Measurements from ENCODE around the gene WFDC1.

The WFDC1 gene

DNA sequence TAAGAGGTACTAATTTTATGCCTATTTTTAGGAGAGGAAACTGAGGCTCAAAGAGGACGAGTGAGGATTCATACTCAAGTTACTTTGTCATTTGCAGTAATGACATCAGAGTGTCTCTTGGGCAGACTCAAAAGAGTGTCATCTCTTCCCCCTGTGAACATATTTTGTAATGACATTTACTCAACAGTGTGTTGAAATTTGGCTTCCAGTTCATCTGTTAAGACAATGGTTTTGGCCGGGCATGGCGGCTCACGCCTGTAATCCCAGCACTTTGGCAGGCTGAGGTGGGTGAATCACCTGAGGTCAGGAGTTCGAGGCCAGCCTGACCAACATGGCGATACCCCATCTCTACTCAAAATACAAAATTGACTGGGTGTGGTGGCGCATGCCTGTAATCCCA is 28.9 kb downstream of the WFDC1 start:
- Histone ChIP-seq H3K27ac (ENCODE audit: low read depth, low read length) (no peak overlapping the region), H3K9ac (ENCODE audit: low read depth in 1 of 2, low read length in 2 of 2) (no peak overlapping the region), H3K4me1 (ENCODE audit: control insufficient read depth in 1 of 2, insufficient read depth in 2 of 2, low read length in 2 of 2) (no peaks in the 10 kb centered on the region), H3K36me3 (ENCODE audit: control insufficient read depth in 1 of 2, insufficient read depth in 2 of 2, low read length in 2 of 2) (no peaks in the 10 kb centered on the region), H3K9me3 (ENCODE audit: control insufficient read depth in 1 of 2, low read length in 2 of 2) (no peaks in the 10 kb centered on the region), H3K27me3 (ENCODE audit: control insufficient read depth in 1 of 2, insufficient read depth in 2 of 2, low read length in 2 of 2) (no peaks in the 10 kb centered on the region), H3K4me3 (ENCODE audit: low read depth in 1 of 2, low read length in 2 of 2) (no peak overlapping the region)

DNA sequence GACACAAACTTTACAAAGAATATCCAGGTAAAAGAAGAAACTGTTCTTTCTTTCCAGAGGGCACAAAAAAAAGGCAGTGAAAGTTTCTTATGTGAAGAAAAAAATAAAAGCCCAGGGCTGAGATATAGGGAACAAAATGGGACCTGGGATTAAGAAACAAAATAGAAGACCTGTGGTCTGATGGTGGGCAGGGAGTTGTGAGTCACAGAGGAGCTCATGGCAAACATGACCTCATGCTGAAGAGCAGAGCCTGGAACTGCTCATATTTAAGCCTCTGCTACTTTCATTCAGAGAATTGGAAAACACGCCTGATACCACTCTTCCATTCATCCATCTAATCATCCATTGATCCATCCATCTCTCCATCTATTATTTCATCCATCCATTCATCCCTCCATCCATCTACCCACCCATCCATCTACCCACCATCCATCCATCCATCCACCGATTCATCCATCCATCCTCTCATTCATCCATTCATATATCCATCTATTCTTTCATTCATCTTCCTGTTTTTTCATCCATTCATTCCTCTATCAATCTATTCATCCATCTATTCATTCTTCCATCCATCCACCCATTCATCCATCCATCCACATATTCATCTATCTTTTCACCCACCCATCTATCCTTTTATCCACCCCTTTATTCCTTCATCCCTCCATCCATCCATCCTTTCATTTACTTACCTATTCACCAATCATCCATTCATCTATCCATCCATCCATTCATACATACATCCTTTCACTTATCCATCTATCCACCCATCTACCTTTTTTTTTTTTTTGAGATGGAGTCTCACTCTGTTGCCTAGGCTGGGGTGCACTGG is 30.0 kb downstream of the WFDC1 start:
- no peaks in the 10 kb centered on the region for H3K36me3 ChIP-seq (ENCODE audit: control insufficient read depth in 1 of 2, insufficient read depth in 2 of 2, low read length in 2 of 2)
- no peak overlapping the region for H3K27ac ChIP-seq (ENCODE audit: low read depth, low read length)
- no peaks in the 10 kb centered on the region for H3K9me3 ChIP-seq (ENCODE audit: control insufficient read depth in 1 of 2, low read length in 2 of 2)
- no peak overlapping the region for H3K4me3 ChIP-seq (ENCODE audit: low read depth in 1 of 2, low read length in 2 of 2)
- no peaks in the 10 kb centered on the region for H3K27me3 ChIP-seq (ENCODE audit: control insufficient read depth in 1 of 2, insufficient read depth in 2 of 2, low read length in 2 of 2)
- no peak overlapping the region for H3K9ac ChIP-seq (ENCODE audit: low read depth in 1 of 2, low read length in 2 of 2)
- H3K4me1 ChIP-seq (ENCODE audit: control insufficient read depth in 1 of 2, insufficient read depth in 2 of 2, low read length in 2 of 2) = peaks cover 0 to 2% of the 10 kb centered on the region in 2 donors

DNA sequence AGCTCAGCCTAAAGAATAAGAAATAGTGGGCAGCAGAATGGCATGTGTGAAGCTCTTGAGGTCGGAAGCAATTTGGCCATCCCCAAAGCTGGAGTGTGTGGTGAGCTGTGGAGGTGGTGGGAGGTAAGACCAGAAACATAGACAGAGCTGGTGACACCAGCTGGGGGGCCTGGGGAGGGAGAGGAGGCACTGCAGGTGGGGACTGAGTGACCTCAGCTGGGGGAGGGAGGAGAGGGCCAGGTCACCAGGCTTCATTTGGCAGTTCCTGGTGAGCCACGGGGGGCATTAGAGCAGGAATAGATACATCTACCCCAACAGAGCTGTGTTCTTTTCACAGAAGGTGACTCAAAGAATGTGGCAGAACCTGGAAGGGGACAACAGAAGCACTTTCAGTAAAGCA is 31.9 kb downstream of the WFDC1 start:
- no peaks in the 10 kb centered on the region for H3K36me3 ChIP-seq (ENCODE audit: control insufficient read depth in 1 of 2, insufficient read depth in 2 of 2, low read length in 2 of 2)
- H3K27ac ChIP-seq (ENCODE audit: low read depth, low read length) = no peak overlapping the region

DNA sequence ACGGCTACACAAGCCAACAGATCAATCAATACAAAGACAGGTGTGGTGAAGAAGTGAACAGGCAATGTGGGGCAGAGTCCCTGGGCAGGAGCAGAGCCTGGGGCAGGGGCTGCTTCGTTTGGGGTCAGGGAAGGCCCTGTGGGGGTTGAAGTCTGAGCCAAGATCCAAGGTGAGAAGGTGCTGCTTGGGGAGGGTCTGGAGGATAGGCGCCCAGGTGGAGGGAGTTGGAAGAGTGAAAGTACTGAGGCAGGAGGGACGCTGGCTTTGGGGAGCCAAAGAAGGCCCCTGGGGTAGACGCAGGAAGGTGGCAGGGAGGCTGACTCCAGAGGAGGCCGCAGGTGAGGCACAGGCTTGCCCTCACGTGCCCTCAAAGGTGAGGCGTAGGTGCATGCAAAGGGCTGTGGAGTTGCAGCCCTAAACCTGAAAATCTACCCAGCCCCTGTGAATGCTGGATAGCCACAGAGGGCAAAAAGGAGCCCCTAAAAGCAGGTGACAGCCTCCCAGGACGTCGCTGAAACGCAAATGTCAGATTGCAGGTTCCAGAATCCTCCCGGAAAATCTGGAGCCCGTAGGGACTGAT is 33.3 kb downstream of the WFDC1 start:
- peaks cover 0 to 4% of the 10 kb centered on the region in 2 donors for H3K4me1 ChIP-seq (ENCODE audit: control insufficient read depth in 1 of 2, insufficient read depth in 2 of 2, low read length in 2 of 2)
- H3K4me3 ChIP-seq (ENCODE audit: low read depth in 1 of 2, low read length in 2 of 2) = no peak overlapping the region
- H3K27ac ChIP-seq (ENCODE audit: low read depth, low read length) = no peak overlapping the region
- H3K9ac ChIP-seq (ENCODE audit: low read depth in 1 of 2, low read length in 2 of 2) = no peak overlapping the region
- no peaks in the 10 kb centered on the region for H3K36me3 ChIP-seq (ENCODE audit: control insufficient read depth in 1 of 2, insufficient read depth in 2 of 2, low read length in 2 of 2)
- no peaks in the 10 kb centered on the region for H3K27me3 ChIP-seq (ENCODE audit: control insufficient read depth in 1 of 2, insufficient read depth in 2 of 2, low read length in 2 of 2)
- no peaks in the 10 kb centered on the region for H3K9me3 ChIP-seq (ENCODE audit: control insufficient read depth in 1 of 2, low read length in 2 of 2)

More for the DNA sequence above, 31.9 kb downstream of the WFDC1 start:
- H3K4me1 ChIP-seq (ENCODE audit: control insufficient read depth in 1 of 2, insufficient read depth in 2 of 2, low read length in 2 of 2) = peaks cover 0 to 2% of the 10 kb centered on the region in 2 donors
- no peak overlapping the region for H3K9ac ChIP-seq (ENCODE audit: low read depth in 1 of 2, low read length in 2 of 2)
- H3K9me3 ChIP-seq (ENCODE audit: control insufficient read depth in 1 of 2, low read length in 2 of 2) = no peaks in the 10 kb centered on the region
- H3K27me3 ChIP-seq (ENCODE audit: control insufficient read depth in 1 of 2, insufficient read depth in 2 of 2, low read length in 2 of 2) = no peaks in the 10 kb centered on the region
- no peak overlapping the region for H3K4me3 ChIP-seq (ENCODE audit: low read depth in 1 of 2, low read length in 2 of 2)

- no peaks in the 10 kb centered on the region for H3K27me3 ChIP-seq (ENCODE audit: control insufficient read depth in 1 of 2, insufficient read depth in 2 of 2, low read length in 2 of 2)
- no peak overlapping the region for H3K9ac ChIP-seq (ENCODE audit: low read depth in 1 of 2, low read length in 2 of 2)
- no peak overlapping the region for H3K4me3 ChIP-seq (ENCODE audit: low read depth in 1 of 2, low read length in 2 of 2)
- no peak overlapping the region for H3K27ac ChIP-seq (ENCODE audit: low read depth, low read length)
- H3K9me3 ChIP-seq (ENCODE audit: control insufficient read depth in 1 of 2, low read length in 2 of 2) = no peaks in the 10 kb centered on the region
- no peaks in the 10 kb centered on the region for H3K36me3 ChIP-seq (ENCODE audit: control insufficient read depth in 1 of 2, insufficient read depth in 2 of 2, low read length in 2 of 2)
- H3K4me1 ChIP-seq (ENCODE audit: control insufficient read depth in 1 of 2, insufficient read depth in 2 of 2, low read length in 2 of 2) = peaks cover 6 to 14% of the 10 kb centered on the region in 2 donors
These were observed 34.3 kb downstream of the WFDC1 start for GRCh38 chr16:84329016-84329415.

GRCh38 chr16:84329843-84330684 is 35.4 kb downstream of the WFDC1 start:
- Histone ChIP-seq H3K36me3 (ENCODE audit: control insufficient read depth in 1 of 2, insufficient read depth in 2 of 2, low read length in 2 of 2) (no peaks in the 10 kb centered on the region), H3K27me3 (ENCODE audit: control insufficient read depth in 1 of 2, insufficient read depth in 2 of 2, low read length in 2 of 2) (no peaks in the 10 kb centered on the region), H3K27ac (ENCODE audit: low read depth, low read length) (no peak overlapping the region), H3K9ac (ENCODE audit: low read depth in 1 of 2, low read length in 2 of 2) (no peak overlapping the region), H3K4me3 (ENCODE audit: low read depth in 1 of 2, low read length in 2 of 2) (no peak overlapping the region), H3K4me1 (ENCODE audit: control insufficient read depth in 1 of 2, insufficient read depth in 2 of 2, low read length in 2 of 2) (peaks cover 11 to 21% of the 10 kb centered on the region in 2 donors), H3K9me3 (ENCODE audit: control insufficient read depth in 1 of 2, low read length in 2 of 2) (no peaks in the 10 kb centered on the region)

GRCh38 chr16:84330685-84331050 is 36.0 kb downstream of the WFDC1 start:
- Histone ChIP-seq H3K27ac (ENCODE audit: low read depth, low read length) (no peak overlapping the region), H3K27me3 (ENCODE audit: control insufficient read depth in 1 of 2, insufficient read depth in 2 of 2, low read length in 2 of 2) (no peaks in the 10 kb centered on the region), H3K36me3 (ENCODE audit: control insufficient read depth in 1 of 2, insufficient read depth in 2 of 2, low read length in 2 of 2) (no peaks in the 10 kb centered on the region), H3K4me3 (ENCODE audit: low read depth in 1 of 2, low read length in 2 of 2) (no peak overlapping the region), H3K4me1 (ENCODE audit: control insufficient read depth in 1 of 2, insufficient read depth in 2 of 2, low read length in 2 of 2) (peaks cover 11 to 21% of the 10 kb centered on the region in 2 donors), H3K9ac (ENCODE audit: low read depth in 1 of 2, low read length in 2 of 2) (no peak overlapping the region), H3K9me3 (ENCODE audit: control insufficient read depth in 1 of 2, low read length in 2 of 2) (no peaks in the 10 kb centered on the region)

GRCh38 chr16:84331998-84332780 is 37.5 kb downstream of the WFDC1 start:
- Histone ChIP-seq H3K4me1 (ENCODE audit: control insufficient read depth in 1 of 2, insufficient read depth in 2 of 2, low read length in 2 of 2) (peaks cover 11 to 21% of the 10 kb centered on the region in 2 donors), H3K27me3 (ENCODE audit: control insufficient read depth in 1 of 2, insufficient read depth in 2 of 2, low read length in 2 of 2) (no peaks in the 10 kb centered on the region), H3K9me3 (ENCODE audit: control insufficient read depth in 1 of 2, low read length in 2 of 2) (peaks cover under 1 to 3% of the 10 kb centered on the region in 2 donors), H3K9ac (ENCODE audit: low read depth in 1 of 2, low read length in 2 of 2) (no peak overlapping the region), H3K27ac (ENCODE audit: low read depth, low read length) (no peak overlapping the region), H3K36me3 (ENCODE audit: control insufficient read depth in 1 of 2, insufficient read depth in 2 of 2, low read length in 2 of 2) (no peaks in the 10 kb centered on the region), H3K4me3 (ENCODE audit: low read depth in 1 of 2, low read length in 2 of 2) (no peak overlapping the region)

DNA sequence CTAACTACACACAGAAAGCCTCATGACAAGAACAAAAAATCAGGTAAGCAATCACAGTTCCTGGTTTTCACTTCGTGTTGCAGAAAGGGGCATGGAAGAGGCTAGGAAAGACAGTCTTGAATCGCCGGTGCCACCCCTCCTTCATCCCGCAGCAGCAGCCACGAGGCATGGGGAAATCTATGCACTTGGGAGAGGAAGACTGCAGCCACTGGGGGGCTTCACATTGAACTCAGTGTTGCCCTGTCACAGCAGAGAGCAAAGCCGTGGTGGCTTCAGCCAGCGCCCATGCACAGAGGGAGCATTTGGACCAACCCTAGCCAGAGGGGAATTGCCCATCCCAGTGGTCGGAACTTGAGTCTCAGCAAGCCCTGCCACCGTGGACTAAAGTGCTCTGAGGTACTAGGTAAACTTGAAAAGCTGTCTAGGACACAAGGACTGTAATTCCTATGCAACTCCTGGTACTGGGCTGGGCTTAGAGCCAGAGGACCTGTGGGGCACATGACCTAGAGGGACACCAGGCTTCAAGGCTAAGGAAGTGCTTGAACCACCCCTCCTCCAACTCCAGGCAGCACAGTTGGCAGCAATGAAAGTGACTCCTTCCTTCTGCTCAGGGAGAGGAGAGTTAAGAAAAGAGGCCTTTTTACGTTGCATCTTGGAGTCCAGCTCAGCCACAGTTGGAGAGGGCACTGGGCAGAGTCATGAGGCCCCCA is 38.5 kb downstream of the WFDC1 start:
- Histone ChIP-seq H3K27ac (ENCODE audit: low read depth, low read length) (peak overlapping the region; percentile 62), H3K9ac (ENCODE audit: low read depth in 1 of 2, low read length in 2 of 2) (no peak overlapping the region)

More for the DNA sequence above, 38.5 kb downstream of the WFDC1 start:
- H3K4me3 ChIP-seq (ENCODE audit: low read depth in 1 of 2, low read length in 2 of 2) = peak overlapping the region in 1 of 2 donors; percentile 51
- H3K9me3 ChIP-seq (ENCODE audit: control insufficient read depth in 1 of 2, low read length in 2 of 2) = peaks cover 2 to 4% of the 10 kb centered on the region in 2 donors
- peaks cover 11 to 21% of the 10 kb centered on the region in 2 donors for H3K4me1 ChIP-seq (ENCODE audit: control insufficient read depth in 1 of 2, insufficient read depth in 2 of 2, low read length in 2 of 2)
- H3K36me3 ChIP-seq (ENCODE audit: control insufficient read depth in 1 of 2, insufficient read depth in 2 of 2, low read length in 2 of 2) = no peaks in the 10 kb centered on the region
- H3K27me3 ChIP-seq (ENCODE audit: control insufficient read depth in 1 of 2, insufficient read depth in 2 of 2, low read length in 2 of 2) = no peaks in the 10 kb centered on the region

All from duodenal mucosa (tissue), 2 donors.